ENCODE measurements around the gene CHD6. TPM values are rescaled to one million over a fixed set of nuclear protein-coding genes. Genes with fewer than 3 reads are reported as not detected.
A peak's percentile ranks its signal among the peaks of the same experiment; 100 is the strongest.

The CHD6 gene
- total and polyA plus RNA-seq, 2 experiments from 2014 or later, result 12.6 to 24.9 TPM

DNA sequence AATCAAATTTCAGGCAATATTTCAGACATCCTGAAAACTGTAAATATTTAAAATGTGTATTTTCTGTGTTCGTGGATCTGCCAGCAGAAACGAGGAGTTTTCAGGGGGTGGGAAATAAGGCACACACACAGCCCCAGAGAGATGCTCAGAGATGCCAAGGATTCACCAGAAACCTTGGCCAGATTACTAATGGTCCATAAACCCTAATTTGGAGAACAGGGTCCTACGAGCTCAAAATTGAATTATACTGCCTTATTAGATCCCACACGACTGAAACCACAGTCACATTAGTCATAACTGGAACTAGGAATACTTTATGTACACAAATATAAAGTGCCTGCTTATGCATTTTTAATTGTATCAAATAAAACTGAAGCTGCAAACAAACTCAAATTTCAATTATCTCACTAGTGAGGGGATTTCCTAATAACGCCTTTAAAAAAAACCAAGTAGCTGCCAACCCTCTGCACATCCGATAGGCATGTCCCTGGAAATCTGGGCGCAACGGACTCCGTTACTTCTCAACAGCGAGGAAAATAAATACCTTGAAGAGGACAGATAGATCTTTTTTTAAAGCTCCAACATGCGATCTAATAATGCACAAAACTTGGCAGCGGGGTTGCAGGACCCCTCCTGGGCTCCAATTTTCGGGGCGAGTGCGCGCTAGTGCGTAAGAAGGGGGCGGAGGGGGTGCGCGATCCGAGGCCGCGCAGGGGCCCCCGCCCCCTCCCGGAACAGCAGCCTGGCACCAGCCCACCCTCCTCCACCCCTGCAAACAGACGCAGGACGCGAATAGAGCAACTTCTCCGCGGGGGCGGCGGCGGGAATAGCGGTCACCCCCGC lies 897 bp downstream of the CHD6 start:
- 1 to 3% methylated on average over 12 to 30 of the region's 35 CpGs for WGBS, 2 experiments (ENCODE audit: low coverage in 1 of 2, low lambda C conversion rate in 2 of 2, missing lambda C conversion rate in 2 of 2)
- no peak for TF ChIP-seq EZH2phosphoT487 (IDR thresholded peaks at IDR 0.05; ENCODE audit: insufficient read depth, low read depth)
- TF ChIP-seq EZH2 (IDR thresholded peaks at IDR 0.05; ENCODE audit: insufficient read depth, poor library complexity, severe bottlenecking), result no peak
- in situ Hi-C loops (cut with MboI), result no loop called here
- H4K20me1 ChIP-seq (ENCODE audit: insufficient read depth), result peaks cover 9% of the 10 kb centered on the region
- H3K79me2 ChIP-seq (ENCODE audit: insufficient read depth), result peaks cover 54% of the 10 kb centered on the region
- peak; percentile 74 for DNase-seq
- H3K4me3 ChIP-seq, result peak overlapping the region; percentile 87
- H3K36me3 ChIP-seq (ENCODE audit: low read depth), result no peaks in the 10 kb centered on the region
- H3K9ac ChIP-seq, result peak overlapping the region; percentile 81
- H3K4me1 ChIP-seq (ENCODE audit: insufficient read depth), result peaks cover 19% of the 10 kb centered on the region
- peaks cover 16% of the 10 kb centered on the region for H3F3A ChIP-seq (ENCODE audit: insufficient read depth)
- H2AFZ ChIP-seq, result peak overlapping the region; percentile 69
- peak overlapping the region; percentile 90 for H3K27ac ChIP-seq
- H3K4me2 ChIP-seq (ENCODE audit: unreplicated experiment), result peak overlapping the region; percentile 93
- H3K9me2 ChIP-seq (ENCODE audit: insufficient read depth), result no peaks in the 10 kb centered on the region
- no peaks in the 10 kb centered on the region for H3K27me3 ChIP-seq (replicated peaks; ENCODE audit: insufficient read depth)
- no peaks in the 10 kb centered on the region for H3K9me3 ChIP-seq (ENCODE audit: low read depth)

DNA sequence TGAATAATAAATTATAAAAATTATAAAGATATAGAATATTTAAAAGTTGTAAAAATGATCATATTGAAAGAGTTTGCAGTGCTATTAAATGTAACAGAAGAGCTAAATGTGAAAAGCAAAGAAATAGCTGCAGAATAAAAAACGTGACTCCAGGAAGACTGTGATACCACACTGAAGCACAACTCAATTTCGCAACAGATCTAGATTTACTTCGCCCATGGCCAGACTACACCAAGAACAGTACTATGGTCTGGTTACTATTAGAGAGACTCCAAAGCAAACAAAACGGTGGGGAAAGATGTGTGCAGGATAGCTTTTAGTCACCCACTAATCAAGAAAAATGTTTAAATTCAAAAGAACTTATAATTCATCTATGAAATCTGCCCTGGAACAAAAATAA lies 1.9 kb downstream of the CHD6 start:
- peaks cover 64% of the 10 kb centered on the region for H3K79me2 ChIP-seq (ENCODE audit: insufficient read depth)
- H3K27ac ChIP-seq, result peak overlapping the region; percentile 90; the same call in 1 of the 2 replicates
- H3K4me1 ChIP-seq (ENCODE audit: insufficient read depth), result peaks cover 19% of the 10 kb centered on the region
- H3K9me3 ChIP-seq (ENCODE audit: low read depth), result no peaks in the 10 kb centered on the region
- H2AFZ ChIP-seq, result no peak overlapping the region
- TF ChIP-seq EZH2phosphoT487 (IDR thresholded peaks at IDR 0.05; ENCODE audit: insufficient read depth, low read depth) (no peak), EZH2 (IDR thresholded peaks at IDR 0.05; ENCODE audit: insufficient read depth, poor library complexity, severe bottlenecking) (no peak)
- 12 to 15% methylated on average over 4 of the region's 4 CpGs for WGBS, 2 experiments (ENCODE audit: low coverage in 1 of 2, low lambda C conversion rate in 2 of 2, missing lambda C conversion rate in 2 of 2)
- H3K9me2 ChIP-seq (ENCODE audit: insufficient read depth), result no peaks in the 10 kb centered on the region
- H3K4me2 ChIP-seq (ENCODE audit: unreplicated experiment), result peak overlapping the region; percentile 93
- no peaks in the 10 kb centered on the region for H3K27me3 ChIP-seq (replicated peaks; ENCODE audit: insufficient read depth)
- peak overlapping the region; percentile 81; the same call in 1 of the 2 replicates for H3K9ac ChIP-seq
- DNase-seq, result peak; percentile 67
- in situ Hi-C loops (cut with MboI), result no loop called here
- H3F3A ChIP-seq (ENCODE audit: insufficient read depth), result peaks cover 16% of the 10 kb centered on the region
- peaks cover 13% of the 10 kb centered on the region for H4K20me1 ChIP-seq (ENCODE audit: insufficient read depth)
- H3K36me3 ChIP-seq (ENCODE audit: low read depth), result no peaks in the 10 kb centered on the region
- peak overlapping the region; percentile 87 for H3K4me3 ChIP-seq

- DNase-seq, result no peak
- H2AFZ ChIP-seq, result no peak overlapping the region
- 59 to 65% methylated on average over 3 of the region's 3 CpGs for WGBS, 2 experiments (ENCODE audit: low coverage in 1 of 2, low lambda C conversion rate in 2 of 2, missing lambda C conversion rate in 2 of 2)
- no peak overlapping the region for H3K9ac ChIP-seq
- no peak for TF ChIP-seq EZH2phosphoT487 (IDR thresholded peaks at IDR 0.05; ENCODE audit: insufficient read depth, low read depth)
- TF ChIP-seq EZH2 (IDR thresholded peaks at IDR 0.05; ENCODE audit: insufficient read depth, poor library complexity, severe bottlenecking), result no peak
- H3F3A ChIP-seq (ENCODE audit: insufficient read depth), result peaks cover 16% of the 10 kb centered on the region
- H3K27ac ChIP-seq, result no peak overlapping the region
- H3K4me2 ChIP-seq (ENCODE audit: unreplicated experiment), result peak overlapping the region; percentile 93
- H3K4me3 ChIP-seq, result no peak overlapping the region
- no peaks in the 10 kb centered on the region for H3K9me2 ChIP-seq (ENCODE audit: insufficient read depth)
- H3K79me2 ChIP-seq (ENCODE audit: insufficient read depth), result peaks cover 70% of the 10 kb centered on the region
- H4K20me1 ChIP-seq (ENCODE audit: insufficient read depth), result peaks cover 14% of the 10 kb centered on the region
- no peaks in the 10 kb centered on the region for H3K27me3 ChIP-seq (replicated peaks; ENCODE audit: insufficient read depth)
- no peaks in the 10 kb centered on the region for H3K36me3 ChIP-seq (ENCODE audit: low read depth)
- peaks cover 19% of the 10 kb centered on the region for H3K4me1 ChIP-seq (ENCODE audit: insufficient read depth)
- in situ Hi-C loops (cut with MboI), result no loop called here
- no peaks in the 10 kb centered on the region for H3K9me3 ChIP-seq (ENCODE audit: low read depth)
Measured at GRCh38 chr20:41615676-41616075, 2.5 kb downstream of the CHD6 start.

DNA sequence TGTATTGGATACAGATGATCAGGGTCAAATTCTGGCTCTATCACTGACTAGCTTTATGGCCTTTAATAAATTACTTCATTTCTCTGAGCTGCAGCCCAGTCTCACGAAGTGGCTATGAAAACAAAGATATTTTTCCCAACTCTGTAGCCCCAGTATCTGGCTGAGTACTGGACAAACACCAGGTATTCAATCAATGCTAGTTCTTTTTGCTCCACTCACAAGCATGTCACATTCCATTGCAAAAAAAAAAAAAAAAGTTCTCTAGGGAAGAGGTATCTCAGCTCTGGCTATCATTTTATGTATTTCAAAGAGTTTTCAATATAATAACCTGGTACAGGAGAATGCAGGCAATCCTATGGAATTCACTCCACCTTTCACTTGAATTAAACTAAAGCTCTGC lies 3.1 kb downstream of the CHD6 start:
- no peak overlapping the region for H3K4me3 ChIP-seq
- DNase-seq, result no peak
- peaks cover 76% of the 10 kb centered on the region for H3K79me2 ChIP-seq (ENCODE audit: insufficient read depth)
- H3K9me3 ChIP-seq (ENCODE audit: low read depth), result no peaks in the 10 kb centered on the region
- WGBS, 2 experiments (ENCODE audit: low coverage in 1 of 2, low lambda C conversion rate in 2 of 2, missing lambda C conversion rate in 2 of 2), result 11 to 17% methylated on average over 1 of the region's 1 CpG
- no peak overlapping the region for H3K9ac ChIP-seq
- no peaks in the 10 kb centered on the region for H3K27me3 ChIP-seq (replicated peaks; ENCODE audit: insufficient read depth)
- H3K4me1 ChIP-seq (ENCODE audit: insufficient read depth), result peaks cover 19% of the 10 kb centered on the region
- TF ChIP-seq EZH2 (IDR thresholded peaks at IDR 0.05; ENCODE audit: insufficient read depth, poor library complexity, severe bottlenecking) (no peak), EZH2phosphoT487 (IDR thresholded peaks at IDR 0.05; ENCODE audit: insufficient read depth, low read depth) (no peak)
- in situ Hi-C loops (cut with MboI), result no loop called here
- no peak overlapping the region for H3K27ac ChIP-seq
- H3K9me2 ChIP-seq (ENCODE audit: insufficient read depth), result no peaks in the 10 kb centered on the region
- no peak overlapping the region for H2AFZ ChIP-seq
- H3F3A ChIP-seq (ENCODE audit: insufficient read depth), result peaks cover 16% of the 10 kb centered on the region
- H3K36me3 ChIP-seq (ENCODE audit: low read depth), result no peaks in the 10 kb centered on the region
- H4K20me1 ChIP-seq (ENCODE audit: insufficient read depth), result peaks cover 17% of the 10 kb centered on the region
- H3K4me2 ChIP-seq (ENCODE audit: unreplicated experiment), result no peak overlapping the region
